Forelimb muscle (tissue), 1 donor: Measurements from ENCODE around the gene PDE7B. TPM values are rescaled to one million over a fixed set of nuclear protein-coding genes. Genes with fewer than 3 reads are reported as not detected.
A peak's percentile ranks its signal among the peaks of the same experiment; 100 is the strongest.
"Not testable (repeated sequence)": the region's sequence is repeated elsewhere in the genome, so short reads cannot be mapped to it uniquely, and the experiment has no call there.

Experiments
- DNase-seq: peaks from one replicate; pipeline ENCODE4 v3.0.0-alpha.2; 2013; ENCODE audit warnings: low read depth
- polyA plus RNA-seq: library from polyadenylated mRNA; unstranded; fragments of 120-200 nt; gene quantifications from one replicate; pipeline ENCODE4 v1.2.1, GENCODE V29; 2013; ENCODE audit not compliant: insufficient read length

PDE7B gene
- polyA plus RNA-seq, 1 donor = 6.6 TPM

DNA sequence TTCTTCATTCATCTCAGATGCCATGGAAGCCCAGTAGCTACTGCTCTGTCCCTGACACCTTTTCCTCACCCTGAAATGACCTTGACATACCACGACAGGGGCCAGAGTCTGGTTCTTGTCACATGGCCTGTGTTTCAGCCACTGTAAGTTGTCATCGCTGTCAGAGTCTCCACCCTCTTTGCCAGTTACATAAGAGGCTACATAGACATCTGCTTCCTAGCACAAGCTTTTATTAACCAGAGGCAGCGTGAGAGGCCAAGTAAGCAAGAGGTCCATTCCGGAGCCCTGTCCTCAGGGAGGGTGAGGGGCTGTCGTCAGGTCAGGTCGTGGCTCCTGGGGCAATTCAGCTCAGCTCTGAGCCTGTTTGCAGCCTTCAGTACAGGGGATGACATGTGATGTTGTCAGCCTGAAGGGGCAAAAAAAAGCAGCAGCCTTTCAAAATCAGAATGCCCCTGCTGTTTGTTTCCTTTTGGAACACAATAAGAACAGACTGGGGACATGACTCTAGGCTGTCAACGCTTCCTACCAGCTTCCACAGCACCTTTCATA lies 252.3 kb downstream of the PDE7B start:
- no peak for DNase-seq

DNA sequence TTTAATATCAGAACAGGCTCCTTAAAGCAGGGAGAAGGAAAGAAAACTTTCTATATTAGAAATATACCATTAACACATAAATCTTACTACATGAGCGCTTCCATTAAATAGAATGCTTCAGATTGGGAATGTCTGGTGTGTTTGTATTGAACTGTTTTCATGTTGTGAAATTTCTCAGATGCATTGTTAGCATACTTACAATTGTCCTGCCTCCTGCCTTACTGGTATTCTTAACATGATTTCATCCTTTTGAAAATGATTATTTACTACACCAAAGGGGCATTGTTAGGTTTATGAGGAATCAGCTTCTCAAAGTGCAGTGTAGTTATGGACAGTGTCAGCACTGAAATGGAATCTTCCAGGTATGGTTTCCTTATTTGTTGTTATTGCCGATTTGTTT lies 253.1 kb downstream of the PDE7B start:
- DNase-seq = no peak

DNA sequence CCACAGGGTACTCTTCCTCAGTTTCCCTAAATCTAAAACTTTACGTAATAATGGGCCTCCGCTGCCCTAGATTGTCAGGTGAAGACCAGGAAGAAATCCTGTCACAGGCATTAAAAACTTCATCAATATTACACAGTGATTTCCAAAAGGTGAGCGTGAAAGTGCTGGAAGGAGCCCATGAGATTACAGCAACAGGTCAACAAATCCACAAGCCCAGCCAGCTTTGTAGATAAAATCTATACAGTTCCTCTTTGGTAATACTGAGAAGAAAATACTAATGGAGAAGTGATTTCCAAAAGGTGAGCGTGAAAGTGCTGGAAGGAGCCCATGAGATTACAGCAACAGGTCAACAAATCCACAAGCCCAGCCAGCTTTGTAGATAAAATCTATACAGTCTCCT lies 254.3 kb downstream of the PDE7B start:
- not testable (repeated sequence) for DNase-seq

DNA sequence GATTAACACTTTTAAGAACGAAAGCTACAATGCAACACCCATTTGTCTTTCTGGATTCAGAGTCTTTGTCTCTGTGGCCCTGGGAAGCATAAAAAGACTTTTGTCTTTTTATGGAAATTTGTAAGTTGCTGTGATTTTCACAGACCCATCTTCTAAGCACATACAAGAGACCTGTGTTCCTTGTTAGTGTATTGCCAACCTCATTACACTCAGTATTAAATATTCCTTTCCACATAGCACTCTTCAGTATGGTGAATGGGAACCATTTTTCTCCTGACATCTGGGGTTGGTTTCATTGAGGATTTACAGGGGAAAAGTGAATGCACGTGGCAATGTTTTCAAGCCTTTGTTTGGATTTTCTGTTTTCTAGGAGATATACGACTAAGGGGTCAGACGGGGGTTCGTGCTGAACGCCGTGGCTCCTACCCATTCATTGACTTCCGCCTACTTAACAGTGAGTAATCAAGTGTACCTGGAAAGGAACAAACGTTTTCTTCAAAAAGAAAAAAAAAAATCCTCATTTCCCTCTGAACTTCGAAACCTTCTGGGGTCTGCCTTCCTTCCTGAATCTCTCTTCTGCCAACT lies 257.0 kb downstream of the PDE7B start:
- no peak for DNase-seq

DNA sequence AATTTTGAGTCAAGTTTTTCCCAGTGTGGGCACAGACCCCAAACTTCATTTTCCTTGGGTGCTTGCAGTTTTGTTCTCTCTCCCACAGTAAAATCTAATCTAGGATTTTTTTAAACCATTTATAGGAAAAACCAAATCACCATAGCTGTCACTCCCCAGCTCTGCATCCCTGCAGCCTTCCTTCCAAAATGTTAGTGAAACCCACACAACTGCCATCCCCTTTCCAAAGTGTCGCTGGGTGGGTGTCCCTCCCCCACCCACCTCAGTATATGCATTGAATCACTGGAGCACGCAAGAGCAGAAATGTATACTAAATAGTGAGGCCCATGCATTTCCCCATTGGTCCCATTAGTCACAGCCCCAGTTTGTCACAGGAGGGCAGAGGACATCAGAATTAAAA lies 260.3 kb downstream of the PDE7B start:
- no peak for DNase-seq

DNA sequence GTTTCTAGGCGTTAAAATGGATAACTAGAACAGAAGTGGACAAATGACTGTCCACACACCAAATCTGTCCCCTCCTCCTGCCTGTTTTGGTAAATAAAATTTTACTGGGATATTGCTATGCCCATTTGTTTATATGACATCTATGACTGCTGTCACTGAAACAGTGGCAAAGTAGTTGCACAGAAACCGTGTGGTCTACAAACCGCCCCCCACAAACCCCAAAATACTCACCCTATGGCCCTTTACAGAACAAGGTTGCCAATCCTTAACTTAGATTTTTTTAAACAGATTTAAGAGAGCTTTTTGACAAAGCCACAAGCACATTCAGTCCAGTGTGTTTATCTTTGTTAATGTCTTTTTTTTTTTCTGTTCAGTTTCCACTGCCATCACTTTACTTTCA lies 260.8 kb downstream of the PDE7B start:
- DNase-seq = no peak

DNA sequence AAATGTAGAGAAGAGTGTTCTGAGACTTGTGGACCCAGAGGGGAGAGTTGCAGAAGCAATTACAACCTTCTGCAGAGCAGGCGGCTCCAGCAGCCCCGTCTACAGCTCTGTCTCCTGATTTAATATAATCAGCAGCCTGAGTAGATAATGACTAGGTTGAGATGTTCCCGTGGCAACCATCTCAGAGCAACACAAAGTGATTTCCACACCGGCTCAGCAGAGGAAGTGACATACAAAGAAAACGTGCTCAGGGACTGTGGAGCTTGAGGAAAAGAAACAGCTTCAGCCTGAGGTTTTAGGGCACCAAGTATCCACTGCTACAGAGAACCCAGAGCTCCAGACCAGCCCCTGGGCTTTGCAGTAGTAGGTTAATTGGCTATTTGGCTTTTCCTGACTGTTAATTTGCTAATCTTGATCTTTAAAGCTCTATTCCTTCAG lies 262.3 kb downstream of the PDE7B start:
- peak; percentile 68 for DNase-seq

DNA sequence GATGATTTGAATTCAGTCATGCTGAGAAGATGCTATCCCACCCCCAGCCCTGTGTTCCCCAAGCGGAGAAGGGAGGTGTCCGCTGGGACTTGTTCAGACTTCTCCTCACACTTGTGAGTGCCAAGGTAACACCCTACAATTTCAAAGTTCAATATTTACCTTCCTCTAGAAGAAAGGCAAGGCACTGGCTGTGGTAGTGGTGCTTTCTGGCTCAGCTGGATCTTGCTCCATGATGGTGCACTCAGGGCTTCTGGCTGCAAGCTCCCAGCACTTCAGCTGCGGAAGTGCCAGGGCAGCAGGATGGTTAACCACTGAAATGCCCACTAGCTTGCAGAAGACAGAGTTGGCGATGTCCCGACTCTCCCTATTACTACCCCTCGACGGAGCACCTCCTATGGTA lies 263.2 kb downstream of the PDE7B start:
- DNase-seq = no peak

DNA sequence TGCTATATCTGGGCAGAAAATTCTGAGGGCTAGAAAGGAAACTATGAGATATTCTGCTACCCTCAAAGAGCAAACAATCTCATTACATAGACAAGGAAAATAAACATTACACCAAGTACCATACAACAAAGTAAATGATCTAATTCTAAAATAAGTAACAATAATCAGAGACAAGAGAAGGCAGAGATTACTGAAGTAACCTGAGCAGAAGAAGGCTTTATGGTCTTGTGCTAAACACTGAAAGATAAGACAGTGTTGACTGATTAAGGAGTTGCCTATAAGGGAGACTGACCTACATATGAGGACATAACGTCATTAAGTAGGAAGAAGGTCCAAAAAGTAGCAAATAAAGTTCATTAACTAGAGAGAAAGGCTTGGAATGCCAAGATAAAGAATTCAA lies 264.4 kb downstream of the PDE7B start:
- no peak for DNase-seq

DNA sequence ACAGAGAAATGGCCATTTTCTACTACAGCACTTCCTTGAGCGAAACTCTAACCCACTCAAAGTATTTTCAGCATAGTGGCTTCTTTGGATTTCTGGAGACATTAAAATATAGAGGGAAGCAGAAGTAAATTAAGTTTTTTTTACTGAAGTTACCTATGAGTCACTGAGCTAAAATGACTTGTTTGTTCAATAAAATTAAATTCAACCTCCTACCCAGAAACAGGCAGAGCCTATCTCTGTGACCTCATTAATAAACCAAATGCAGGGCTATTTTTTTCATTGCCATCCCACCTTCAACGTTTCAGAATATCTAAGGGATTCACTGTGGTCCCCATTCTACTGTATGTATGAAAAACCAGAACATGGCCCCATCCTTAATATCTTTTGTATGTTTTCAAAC lies 265.6 kb downstream of the PDE7B start:
- no peak for DNase-seq

DNA sequence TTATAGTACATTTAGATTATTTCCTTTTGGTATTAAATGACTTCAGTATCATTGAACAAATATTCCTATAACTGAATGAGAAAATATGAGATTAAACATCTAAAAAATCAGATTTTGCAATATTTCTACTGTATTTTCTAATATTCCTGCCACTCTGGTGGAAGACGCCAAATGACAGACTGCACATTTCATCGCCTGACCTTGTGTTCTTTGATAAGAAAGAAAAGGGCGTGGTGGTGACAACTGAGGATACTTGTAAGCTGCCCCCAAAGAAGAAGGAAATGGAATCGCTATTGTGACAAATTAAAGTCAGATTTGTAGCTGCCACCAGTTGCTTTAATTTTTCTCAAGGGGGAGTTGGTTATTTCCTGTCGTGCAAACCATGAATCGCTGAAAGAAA lies 267.3 kb downstream of the PDE7B start:
- no peak for DNase-seq

DNA sequence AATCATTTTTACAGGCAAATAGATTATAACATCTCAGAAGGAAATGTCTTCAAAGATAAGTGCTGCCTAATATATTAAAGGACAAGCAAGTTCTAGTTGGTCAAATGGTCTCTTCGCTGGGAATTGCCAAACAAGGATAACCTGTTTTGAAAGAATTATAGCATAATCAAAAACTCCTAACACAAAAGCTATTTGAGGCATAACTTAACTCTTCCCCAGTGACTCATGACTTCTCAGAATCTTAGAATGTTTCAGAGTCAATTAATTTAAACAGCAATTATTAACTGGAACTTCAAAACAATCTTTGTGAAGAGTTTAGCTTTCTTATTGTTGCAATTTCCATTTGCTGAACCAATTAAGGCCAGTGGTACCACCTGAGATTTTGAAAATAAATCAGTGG lies 272.0 kb downstream of the PDE7B start:
- DNase-seq = no peak

DNA sequence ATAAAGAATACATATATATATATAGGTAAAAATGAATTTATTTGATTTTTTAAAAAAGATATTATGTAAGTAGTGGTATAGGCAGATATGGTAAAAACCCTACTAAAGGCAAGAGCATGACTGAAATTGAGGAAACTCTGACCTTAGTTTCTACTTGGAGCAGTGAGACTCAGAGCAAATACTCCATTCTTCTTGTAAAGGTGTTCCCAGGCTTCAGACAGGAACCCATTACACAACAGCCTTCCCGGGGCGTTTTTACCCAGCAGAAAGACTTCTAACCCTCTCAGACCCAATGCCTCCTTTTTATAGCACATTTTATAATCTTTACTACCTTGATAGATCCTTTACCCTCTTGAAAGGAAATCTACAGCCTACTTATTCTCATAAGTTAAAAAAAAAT lies 274.1 kb downstream of the PDE7B start:
- DNase-seq = no peak

DNA sequence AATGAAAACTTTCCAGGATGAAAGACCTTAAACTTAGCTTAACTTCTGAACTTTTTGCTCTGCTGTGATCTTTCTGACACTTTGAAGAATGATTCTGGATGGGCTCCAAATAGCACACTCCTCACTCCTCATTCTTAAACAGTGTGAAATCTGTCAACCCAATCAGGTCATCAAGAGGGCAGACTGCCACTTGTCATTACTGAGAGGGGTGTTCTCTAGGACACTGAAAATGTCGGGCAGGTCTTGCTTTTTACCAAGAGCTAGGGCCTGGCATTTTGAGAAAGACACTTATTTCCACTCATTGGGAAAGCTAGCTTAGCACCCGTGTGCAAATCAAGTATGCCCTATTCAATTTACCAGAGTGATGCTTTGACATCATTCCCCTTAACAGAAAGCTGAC lies 276.4 kb downstream of the PDE7B start:
- DNase-seq = no peak

DNA sequence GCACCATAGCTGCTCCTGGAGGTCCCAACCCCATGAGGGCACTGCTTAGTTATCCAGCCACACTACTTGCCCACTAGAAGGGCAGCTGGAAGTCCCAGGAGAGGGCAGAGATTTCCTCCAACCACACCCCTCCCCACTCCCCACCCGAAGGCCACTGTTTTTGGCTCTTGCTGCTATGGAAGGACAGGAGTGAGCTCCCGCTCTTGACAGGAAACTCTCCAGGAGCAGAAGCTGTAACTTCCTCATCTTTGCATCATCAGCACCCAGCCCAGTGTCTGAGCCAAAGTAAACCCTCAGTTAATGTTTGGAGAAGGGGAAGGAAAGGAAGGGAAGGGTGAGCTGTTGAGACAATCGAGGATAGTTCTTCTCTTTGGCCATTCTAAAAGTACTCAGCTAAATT lies 277.9 kb downstream of the PDE7B start:
- DNase-seq = no peak

DNA sequence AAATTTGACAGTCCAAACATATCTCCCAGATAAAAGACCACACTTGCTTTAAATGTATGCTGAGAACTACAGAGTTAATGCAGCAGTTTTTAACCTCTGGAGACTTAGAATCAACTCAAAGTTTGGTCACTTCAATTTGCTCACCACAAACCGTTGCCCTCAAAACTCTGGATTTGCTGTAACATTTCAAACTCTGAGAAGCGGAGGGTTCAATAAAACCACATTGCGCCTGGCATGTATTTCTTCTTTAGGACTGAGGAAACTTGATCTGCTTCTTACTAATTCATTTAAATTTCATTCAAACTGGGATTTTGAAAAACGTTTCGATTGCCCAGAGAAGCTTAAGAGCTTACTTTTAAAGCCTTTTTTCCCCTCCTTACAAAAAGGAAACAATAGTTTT lies 282.8 kb downstream of the PDE7B start:
- DNase-seq = no peak

DNA sequence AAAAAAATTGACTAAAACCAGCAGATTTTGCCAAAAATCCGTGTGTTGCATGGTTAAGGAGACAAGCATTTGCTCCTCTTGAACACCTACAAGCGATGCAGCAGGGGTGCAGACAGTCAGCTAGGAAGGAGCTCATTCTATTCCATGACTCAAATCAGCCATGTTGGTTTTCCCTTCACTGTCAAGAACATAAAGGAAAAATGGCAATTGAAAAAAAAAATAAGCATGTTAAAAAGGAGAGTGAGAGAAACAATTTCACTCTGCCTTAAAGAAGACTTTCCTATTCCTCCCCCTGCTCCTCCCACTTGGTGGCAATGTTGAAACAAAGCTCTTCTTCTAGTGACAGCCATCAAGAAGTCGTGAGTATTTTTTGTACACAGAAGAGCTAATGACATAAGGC lies 283.2 kb downstream of the PDE7B start:
- no peak for DNase-seq

DNA sequence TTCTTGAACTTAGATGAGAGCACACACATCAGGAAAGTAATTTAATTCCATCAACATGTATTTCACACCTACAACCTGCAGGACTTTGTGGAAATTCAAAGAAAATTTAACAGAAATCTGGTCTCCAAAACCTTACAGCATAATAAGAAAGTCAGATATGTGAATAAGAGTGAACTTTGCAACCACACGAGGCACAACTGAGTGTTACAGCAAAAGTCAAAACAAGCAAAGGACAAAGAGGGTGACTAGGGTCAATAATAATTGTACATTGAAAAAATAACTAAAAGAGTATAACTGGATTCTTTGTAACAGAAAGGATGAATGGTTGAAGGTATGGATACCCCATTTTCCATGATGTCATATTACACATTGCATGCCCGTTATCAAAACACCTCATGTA lies 284.8 kb downstream of the PDE7B start:
- DNase-seq = no peak

DNA sequence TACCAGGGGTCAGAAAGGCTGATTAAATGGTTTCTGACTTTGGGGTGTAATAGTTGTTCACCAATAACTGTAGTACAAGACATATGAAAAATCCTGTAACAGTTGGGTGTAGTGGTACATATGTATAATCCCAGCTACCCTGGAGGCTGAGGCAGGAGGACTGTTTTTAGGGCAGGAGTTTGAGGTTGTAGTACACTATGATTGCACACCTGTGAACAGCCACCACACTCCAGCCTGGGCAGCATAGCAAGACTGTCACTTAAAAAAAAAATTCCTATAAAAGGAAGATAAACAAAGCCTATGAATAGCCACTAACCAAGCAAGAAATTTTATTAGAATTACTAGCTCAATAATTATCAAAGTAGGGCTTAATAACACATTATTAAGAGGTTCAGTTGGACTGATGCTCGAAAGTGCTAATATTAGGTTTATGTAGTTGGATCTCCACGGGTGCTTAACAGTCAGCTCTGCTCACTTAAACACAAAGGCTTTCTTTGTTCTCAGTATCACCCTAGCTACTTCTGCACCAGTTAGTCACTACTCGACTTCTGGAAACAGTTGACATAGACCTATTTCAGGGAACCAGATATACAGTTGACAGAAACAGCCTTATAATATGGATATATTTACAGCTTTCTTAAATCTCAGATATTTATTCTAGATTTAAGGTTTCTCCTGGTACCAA lies 285.6 kb downstream of the PDE7B start:
- no peak for DNase-seq

DNA sequence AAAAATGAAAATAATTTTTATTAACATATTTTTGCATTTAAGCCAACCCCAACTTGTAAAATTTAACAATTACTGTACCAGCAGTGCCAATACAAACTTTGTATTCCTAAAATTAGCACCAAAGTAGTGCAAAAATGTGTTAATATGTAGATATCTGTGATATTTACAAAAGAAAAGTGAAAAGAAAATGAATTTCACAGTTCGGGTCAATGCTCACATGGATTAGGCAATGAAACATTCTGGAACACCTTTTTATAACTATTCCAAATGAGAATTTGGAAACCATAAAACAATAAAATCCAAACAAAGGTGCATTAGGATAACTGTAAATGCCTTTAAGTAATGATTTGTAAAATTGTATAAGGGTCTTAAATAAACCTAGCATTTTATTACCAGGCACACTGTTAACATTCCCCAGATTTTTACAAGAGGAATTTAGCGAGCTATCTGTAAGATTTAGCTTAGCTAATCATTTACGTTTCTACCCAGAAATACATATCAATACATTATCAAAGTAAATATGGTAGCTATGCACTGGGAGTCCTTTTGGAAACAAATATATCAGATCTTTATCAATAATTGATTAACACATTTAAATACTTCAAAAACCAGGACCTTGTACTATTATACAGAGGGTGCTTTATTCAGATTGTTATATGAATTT lies 286.4 kb downstream of the PDE7B start:
- no peak for DNase-seq

DNA sequence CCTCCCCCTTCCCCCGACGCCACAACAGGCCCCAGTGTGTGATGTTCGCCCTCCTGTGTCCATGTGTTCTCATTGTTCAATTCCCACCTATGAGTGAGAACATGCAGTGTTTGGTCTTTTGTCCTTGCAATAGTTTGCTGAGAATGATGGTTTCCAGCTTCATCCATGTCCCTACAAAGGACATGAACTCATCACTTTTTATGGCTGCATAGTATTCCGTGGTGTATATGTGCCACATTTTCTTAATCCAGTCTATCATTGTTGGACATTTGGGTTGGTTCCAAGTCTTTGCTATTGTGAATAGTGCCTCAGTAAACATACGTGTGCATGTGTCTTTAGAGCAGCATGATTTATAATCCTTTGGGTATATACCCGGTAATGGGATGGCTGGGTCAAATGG lies 287.6 kb downstream of the PDE7B start:
- not testable (repeated sequence) for DNase-seq

DNA sequence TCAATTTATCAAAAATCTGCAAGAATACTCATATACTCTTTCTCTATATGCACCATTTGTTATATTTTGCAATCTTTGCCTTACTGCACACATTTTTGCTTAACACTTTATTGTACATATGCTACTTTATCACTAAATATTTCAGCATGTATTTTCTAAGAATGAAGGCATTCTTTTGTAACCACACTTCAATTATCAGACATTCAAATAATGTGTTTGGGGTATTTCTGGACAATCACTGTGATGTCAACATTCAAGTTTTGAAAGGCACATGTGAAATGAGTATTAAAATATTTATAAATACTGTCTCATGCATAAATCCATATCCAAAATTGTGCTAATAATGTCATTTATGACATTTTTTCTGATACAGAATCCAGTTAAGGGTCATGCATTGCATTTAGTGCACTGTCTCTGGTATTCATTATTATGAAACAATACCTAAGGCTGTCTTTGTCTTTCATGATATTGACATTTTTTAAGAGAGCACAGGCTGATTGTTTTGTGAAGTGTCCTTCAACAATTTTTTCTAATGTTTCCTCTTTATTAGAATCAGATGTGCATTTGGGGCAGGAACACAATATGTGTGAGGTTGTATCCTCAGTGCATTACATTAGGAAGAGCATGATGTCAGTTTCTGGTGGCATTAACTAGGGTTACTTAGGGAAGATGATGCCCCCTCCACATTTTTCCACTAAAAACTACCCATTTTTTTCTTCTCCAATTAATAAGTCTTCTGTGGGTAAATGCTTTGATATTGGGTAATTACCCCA lies 292.9 kb downstream of the PDE7B start:
- DNase-seq = no peak
